Right lobe of liver (tissue), 4 donors: ENCODE data around the gene ARMC12.

Experiments used
- CTCF ChIP-seq, 4 donors: fragments of 200-600 bp in 3 of 4; fragments of 450-650 bp in 1 of 4; IDR thresholded peaks; one replicate each; pipeline versions ENCODE4 v1.5.1 to v1.8.0; 2016 to 2022; ENCODE audit warnings: antibody characterized with exemption in 4 of 4, mild to moderate bottlenecking in 2 of 4
- POLR2A ChIP-seq: fragments of 450-650 bp; IDR thresholded peaks from one replicate; pipeline ENCODE4 v1.6.1; 2017; ENCODE audit warnings: antibody characterized with exemption, mild to moderate bottlenecking
- donor health status: DM: no; HTN: no; CAD: no.
- donor health status: DM: no; HTN: no; CAD: no.
- donor health status: DM: no; HTN: yes; CAD: no.

GRCh38 chr6:35716798-35717197 is 20.0 kb upstream of the ARMC12 start:
- TF ChIP-seq CTCF (IDR thresholded peaks at IDR 0.05) (no peak), POLR2A (no peak)
